HTR-8/SVneo (cell line): ENCODE results near the gene SPDYE8.
"Not testable (repeated sequence)": the region's sequence is repeated elsewhere in the genome, so short reads cannot be mapped to it uniquely, and the experiment has no call there.

Experiments used
- DNase-seq: peaks from one replicate; pipeline ENCODE4 v3.0.0; 2011; ENCODE audit warnings: low spot score, mixed read lengths; ENCODE audit not compliant: insufficient read length
- FAIRE-seq: peaks from 2 replicates; lab custom pipeline; 2011; peaks lifted over from hg19 to GRCh38; lab: Jason Lieb, UNC

Gene SPDYE8, protein sequence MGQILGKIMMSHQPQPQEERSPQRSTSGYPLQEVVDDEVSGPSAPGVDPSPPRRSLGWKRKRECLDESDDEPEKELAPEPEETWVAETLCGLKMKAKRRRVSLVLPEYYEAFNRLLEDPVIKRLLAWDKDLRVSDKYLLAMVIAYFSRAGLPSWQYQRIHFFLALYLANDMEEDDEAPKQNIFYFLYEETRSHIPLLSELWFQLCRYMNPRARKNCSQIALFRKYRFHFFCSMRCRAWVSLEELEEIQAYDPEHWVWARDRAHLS

GRCh38 chr7:73029666-73030065, at the start of gene SPDYE8:
Gene SPDYE8, minus strand, starts transcription at chr7:73029766. Its CDS starts 1,800 bp downstream, at chr7:73027966.
- DNase-seq = not testable (repeated sequence)

DNA sequence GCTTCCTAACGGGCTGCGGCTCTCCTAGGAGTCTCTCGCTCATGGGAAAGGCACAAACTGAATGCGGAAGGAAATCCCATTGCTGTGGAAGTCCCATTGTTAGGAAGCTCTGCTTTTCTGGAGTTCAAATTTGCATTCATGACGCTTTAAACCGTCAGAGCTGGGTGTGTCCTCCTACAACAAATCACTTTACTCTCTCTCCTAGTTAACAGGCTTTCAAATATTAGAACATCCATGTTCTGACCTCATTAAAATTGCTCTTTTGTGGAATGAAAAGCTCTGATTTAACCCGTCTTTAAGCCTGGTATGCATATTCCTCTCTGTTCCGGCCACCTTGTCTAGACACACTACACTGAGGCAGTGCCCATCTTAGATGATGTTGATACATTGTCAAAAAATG, 28.2 kb upstream of the SPDYE8 start, which contains the start of gene SPDYE11:
SPDYE11 (minus strand) TSS at position 101 of the 400 bp plus-strand sequence. CDS start 1,800 bp downstream, outside the sequence.
- DNase-seq, FAIRE-seq: not testable (repeated sequence)

More at GRCh38 chr7:73029666-73030065, at the start of gene SPDYE8:
- not testable (repeated sequence) for FAIRE-seq

DNA sequence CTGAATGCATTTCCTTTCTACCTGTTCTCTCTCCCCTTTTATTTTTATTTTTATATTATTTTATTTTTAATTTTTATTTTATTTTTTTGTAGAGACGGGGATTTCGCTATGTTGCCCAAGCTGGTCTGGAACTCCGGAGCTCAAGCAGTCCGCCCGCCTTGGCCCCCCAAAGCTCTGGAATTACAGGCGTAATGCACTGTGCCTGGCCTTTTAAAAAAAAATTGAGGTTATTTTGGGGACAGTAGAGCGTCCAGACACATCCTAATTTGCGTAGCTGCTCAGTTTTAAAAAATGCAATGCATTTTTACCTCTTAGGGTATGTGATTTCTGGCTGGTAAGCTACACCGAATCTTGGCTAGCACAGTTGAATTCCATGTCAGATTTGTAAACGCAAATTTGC, 23.1 kb downstream of the SPDYE8 start:
- DNase-seq, FAIRE-seq: not testable (repeated sequence)

DNA sequence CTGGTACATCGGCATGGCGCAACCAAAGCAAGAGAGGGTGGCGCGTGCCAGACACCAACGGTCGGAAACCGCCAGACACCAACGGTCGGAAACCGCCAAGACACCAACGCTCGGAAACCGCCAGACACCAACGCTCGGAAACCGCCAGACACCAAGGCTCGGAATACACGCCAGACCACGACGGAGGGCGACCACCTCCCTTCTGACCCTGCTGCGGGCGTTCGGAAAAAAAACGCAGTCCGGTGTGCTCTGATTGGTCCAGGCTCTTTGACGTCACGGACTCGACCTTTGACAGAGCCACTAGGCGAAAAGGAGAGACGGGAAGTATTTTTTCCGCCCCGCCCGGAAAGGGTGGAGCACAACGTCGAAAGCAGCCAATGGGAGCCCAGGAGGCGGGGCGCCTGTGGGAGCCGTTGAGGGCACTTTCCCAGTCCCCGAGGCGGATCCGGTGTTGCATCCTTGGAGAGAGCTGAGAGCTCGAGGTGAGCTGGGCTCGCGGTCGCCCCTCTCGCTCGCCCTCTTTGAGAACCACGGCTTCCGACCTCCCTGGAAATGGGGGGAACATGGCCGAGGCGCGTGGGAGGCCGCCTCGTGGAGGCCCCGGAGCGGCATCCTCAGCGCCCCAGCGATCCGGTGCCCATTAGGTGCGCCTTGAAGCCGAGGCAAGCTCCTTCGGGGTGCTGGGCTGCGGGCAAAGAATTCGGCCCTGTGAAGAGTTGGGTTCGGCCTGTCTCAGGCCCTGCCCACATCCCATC, 23.7 kb downstream of the SPDYE8 start:
- not testable (repeated sequence) for FAIRE-seq, DNase-seq

DNA sequence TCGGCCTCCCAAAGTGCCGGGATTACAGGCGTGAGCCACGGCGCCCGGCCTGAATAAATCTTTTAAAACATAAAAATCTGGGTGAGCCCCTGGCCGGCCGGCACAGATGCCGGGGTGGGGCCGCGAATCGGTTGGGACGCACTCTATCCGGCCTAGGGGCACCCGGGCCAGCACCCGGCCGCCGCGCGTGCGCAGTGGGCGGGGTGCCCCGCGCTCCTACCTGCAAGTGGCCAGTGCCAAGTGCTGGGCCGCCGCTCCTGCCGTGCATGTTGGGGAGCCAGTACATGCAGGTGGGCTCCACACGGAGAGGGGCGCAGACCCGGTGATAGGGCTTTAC, 24.2 kb downstream of the SPDYE8 start:
- not testable (repeated sequence) for FAIRE-seq

GRCh38 chr7:72997887-72998468, 31.6 kb downstream of the SPDYE8 start:
- DNase-seq, FAIRE-seq: not testable (repeated sequence)

More for the DNA sequence above, 24.2 kb downstream of the SPDYE8 start:
- not testable (repeated sequence) for DNase-seq

DNA sequence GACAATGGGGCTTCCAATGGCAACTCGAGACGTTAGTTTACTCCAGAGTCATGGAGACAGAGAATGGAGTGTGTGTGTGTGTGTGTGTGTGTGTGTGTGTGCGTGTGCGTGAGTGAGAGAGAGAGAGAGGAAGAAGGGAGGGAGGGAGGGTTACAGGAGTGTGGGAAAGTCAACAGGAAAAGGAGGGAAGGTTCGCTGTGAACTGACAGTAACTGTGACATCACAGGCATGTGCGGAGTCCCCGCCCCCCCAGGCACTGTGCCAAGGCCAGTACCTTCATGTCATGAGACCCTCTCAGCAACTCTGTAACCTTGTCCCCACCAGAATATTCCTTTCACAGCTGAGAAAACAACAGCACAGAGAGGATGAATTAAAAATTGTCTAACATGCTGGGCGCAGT, 32.1 kb downstream of the SPDYE8 start:
- not testable (repeated sequence) for FAIRE-seq, DNase-seq

GRCh38 chr7:72995484-72995883, 34.1 kb downstream of the SPDYE8 start:
- not testable (repeated sequence) for DNase-seq, FAIRE-seq

DNA sequence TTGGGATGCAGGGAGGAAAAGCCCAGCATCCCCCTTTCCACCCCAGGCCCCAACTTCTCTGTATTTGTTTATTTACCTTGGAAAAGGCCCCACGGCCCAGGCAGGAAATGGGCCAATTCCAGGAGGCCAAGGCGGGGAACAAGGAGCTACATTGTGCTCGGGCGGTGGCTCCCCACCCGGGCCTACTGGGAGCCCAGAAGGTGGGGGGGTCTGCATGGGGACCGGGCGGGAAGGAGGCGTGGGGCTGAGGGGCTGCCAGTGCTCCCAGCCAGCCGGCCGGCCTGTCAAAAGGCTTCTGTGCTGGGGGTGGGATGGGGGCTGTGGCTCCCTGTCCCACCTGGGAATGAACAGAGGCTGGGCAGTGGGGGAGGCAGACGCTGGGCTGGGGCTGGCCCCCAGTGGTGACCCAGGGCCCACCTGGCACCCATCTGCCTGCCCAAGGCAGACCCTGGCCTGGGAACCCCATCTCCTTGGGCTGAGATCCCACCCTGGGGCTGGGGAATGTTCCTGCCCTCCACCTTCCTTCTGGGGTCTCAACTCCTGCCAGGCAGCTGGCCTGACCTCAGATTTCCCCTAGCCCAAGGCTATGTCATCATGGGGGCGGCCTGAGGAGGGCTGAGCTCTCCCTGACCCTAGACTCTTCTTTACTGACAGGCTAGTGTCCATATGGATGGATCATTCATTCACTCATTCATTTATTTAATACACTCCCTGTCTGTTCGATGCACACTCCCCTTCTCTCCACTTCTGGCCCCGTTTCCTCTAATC, 39.2 kb downstream of the SPDYE8 start:
- FAIRE-seq = not testable (repeated sequence)

GRCh38 chr7:72982084-72982483, 47.5 kb downstream of the SPDYE8 start:
- not testable (repeated sequence) for DNase-seq, FAIRE-seq

More for the DNA sequence above, 39.2 kb downstream of the SPDYE8 start:
- DNase-seq = not testable (repeated sequence)

DNA sequence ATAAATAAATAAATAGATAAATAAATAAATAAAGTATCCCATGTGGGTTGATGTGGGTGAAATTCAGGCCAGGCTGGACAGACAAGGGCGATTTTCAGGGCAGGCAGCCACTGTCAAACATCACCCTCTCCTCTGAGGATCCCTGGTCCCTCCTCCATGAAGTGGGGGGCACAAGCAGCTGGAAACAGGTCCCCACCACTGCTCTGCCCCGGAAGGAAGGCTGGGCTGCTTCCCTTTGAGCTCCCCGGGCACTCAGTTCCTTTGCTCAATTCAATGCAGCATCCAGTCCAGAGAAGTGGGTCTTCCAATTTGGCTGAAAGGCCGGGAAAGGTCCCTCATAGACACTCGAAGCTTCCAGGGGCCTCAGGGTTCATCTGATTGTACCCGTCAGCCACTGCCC, 49.2 kb downstream of the SPDYE8 start:
- not testable (repeated sequence) for DNase-seq, FAIRE-seq

DNA sequence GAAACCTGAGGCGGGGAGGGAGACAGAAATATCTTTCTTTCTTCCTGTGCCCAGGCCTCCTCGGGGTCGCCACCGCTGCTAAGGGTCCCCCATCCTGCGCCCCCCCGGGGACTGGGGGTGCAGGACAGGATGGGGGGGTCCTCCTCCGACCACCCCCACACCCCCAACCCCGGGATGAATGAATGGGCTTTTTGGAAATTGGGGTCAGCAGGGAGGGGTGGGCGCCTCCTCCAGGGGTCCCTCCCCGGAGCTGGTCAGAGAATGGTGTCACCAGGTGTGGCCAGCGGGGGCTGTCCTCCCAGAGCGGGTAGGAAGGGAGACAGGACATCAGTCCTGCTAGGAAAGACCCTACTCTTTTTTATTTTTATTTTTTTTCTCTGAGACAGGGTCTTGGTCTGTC, 53.1 kb downstream of the SPDYE8 start:
- not testable (repeated sequence) for FAIRE-seq, DNase-seq

- DNase-seq, FAIRE-seq: not testable (repeated sequence)
Measured at GRCh38 chr7:72975656-72976286, 53.8 kb downstream of the SPDYE8 start.

DNA sequence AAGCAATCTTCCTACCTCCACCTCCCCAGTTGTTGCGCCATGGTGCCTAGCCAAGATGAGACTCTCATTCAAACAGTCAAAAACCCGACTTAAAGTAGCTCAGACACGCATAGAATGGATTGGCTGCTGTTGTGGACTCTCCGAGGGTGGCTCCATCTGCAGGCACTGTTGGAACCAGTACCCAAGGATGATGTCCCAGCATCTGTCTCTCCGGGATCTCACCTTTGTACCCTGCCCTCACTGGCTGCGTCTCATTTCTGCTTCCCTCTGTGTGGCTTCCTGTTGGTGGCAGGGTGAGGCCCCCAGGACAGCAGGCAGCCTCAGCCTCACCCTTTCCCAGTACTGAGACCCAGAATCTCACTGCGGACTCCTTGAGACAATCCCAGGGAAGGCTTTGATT, 54.8 kb downstream of the SPDYE8 start:
- DNase-seq, FAIRE-seq: not testable (repeated sequence)

- not testable (repeated sequence) for FAIRE-seq, DNase-seq
Measured at GRCh38 chr7:72971505-72971904, 58.1 kb downstream of the SPDYE8 start.
